ENCODE data around the gene GTF3C4.
A peak's percentile ranks its signal among the peaks of the same experiment; 100 is the strongest.

GTF3C4 gene

DNA sequence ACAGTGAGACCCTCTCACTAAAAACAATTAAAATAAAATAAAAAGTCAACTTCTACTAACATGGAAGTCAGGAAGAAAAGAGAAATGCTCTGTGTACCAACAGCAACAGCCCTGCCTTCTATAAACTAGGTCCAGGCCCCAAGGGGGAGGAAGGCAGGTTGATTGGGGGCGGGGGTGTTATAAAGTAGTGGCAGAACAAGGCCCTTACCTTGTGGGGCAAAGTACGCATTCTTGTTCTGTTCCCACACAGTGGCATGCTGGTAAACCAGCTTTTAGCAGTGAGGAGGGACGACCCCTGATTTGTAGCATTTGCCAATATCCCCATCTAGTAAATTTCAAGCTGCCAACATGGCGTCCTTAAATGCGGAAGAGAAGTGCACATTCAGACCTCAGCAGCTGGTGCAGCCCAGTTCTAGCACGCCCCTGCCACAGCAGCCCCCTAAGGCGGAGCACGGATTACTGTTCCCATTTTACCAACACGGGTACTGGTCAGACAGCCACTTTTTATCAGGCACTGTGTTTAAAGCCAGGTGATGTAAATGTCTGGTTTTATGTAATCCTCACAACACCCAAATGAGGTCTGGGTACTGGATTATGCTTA, 69.5 kb downstream of the GTF3C4 start:
- no peak for DNase-seq

- DNase-seq = no peak
Observed at GRCh38 chr9:132740526-132741309, 70.5 kb downstream of the GTF3C4 start.

DNA sequence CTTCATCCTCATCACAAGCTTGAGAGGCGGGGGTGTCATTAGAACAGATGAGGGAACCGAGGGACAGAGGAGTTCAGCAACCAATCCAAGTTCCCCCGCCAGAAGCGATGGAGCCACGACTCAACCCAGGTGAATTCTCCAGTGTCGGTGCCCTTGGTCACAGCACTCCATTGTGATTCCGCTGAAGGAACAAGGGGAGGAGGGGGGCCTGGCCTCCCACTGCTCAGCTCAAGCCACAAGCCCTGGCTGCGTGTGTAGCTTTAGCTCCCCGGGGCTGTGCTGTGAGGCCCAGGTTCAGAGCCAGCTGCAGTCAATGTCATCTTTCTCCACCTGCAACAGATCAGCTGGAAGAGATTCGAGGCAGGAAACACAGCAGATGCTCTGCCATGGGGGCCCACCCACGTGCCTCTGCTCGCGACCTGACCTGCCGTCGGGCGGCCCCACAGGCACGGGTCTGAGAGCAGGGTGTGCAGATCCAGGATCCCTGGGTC, 72.6 kb downstream of the GTF3C4 start:
- DNase-seq = peak; percentile 29

GRCh38 chr9:132743931-132744479, 73.7 kb downstream of the GTF3C4 start:
- peak; percentile 69 for DNase-seq

Data from eye (tissue), 1 donor.